Measurements from ENCODE around the gene CABLES2. TPM values are rescaled to one million over a fixed set of nuclear protein-coding genes. Genes with fewer than 3 reads are reported as not detected.
"Not testable (repeated sequence)": the region's sequence is repeated elsewhere in the genome, so short reads cannot be mapped to it uniquely, and the experiment has no call there.

Gene CABLES2
- total RNA-seq, 4 donors from 2014 or later, result 0.29 to 10.6 (median 2.6) TPM

- Histone ChIP-seq H3K9me3 (no peaks in the 10 kb centered on the region), H3K4me1 (peaks cover 0 to 20% of the 10 kb centered on the region in 2 donors), H3K36me3 (no peaks in the 10 kb centered on the region), H3K27ac (no peak overlapping the region), H3K4me3 (no peak overlapping the region), H3K27me3 (no peaks in the 10 kb centered on the region)
- no peak for TF ChIP-seq CTCF (IDR thresholded peaks at IDR 0.05)
- no peak for TF ChIP-seq POLR2A (IDR thresholded peaks at IDR 0.05)
- DNase-seq, result no peak
- intact Hi-C loops (cut with DNase I; ENCODE audit: low total_unique reads), result loop anchor here (5.0 kb wide), 1 partner anchor 72 kb away; the partner anchor contains the start of gene ADRM1
Observed at GRCh38 chr20:62374331-62375152, 32.5 kb downstream of the CABLES2 start.

DNA sequence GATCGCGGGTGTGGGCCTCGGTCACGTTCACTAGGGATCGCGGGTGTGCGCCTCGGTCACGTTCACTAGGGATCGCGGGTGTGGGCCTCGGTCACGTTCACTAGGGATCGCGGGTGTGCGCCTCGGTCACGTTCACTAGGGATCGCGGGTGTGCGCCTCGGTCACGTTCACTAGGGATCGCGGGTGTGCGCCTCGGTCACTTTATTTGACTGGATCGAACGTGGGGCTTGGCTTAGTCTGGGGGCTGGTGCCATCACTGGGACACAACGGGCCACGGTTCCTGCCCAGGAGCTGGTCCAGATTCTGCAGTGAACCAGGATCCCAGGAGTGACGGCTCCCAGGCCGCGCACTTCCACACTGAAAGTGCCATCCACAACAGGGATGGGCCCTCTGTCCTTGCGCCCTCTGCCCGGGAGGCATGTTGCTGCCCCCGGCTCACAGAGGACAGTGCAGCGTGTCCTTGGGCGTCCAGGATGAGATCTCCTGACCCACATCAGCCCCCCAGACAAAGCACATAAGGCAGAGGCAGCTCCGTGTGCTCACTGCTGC lies 33.4 kb downstream of the CABLES2 start:
- DNase-seq; intact Hi-C loops (cut with DNase I; ENCODE audit: low total_unique reads); H3K27me3 ChIP-seq; H3K9me3 ChIP-seq; H3K4me3 ChIP-seq; H3K27ac ChIP-seq; H3K36me3 ChIP-seq: not testable (repeated sequence)
- H3K4me1 ChIP-seq, result peaks cover 0 to 25% of the 10 kb centered on the region in 2 donors

DNA sequence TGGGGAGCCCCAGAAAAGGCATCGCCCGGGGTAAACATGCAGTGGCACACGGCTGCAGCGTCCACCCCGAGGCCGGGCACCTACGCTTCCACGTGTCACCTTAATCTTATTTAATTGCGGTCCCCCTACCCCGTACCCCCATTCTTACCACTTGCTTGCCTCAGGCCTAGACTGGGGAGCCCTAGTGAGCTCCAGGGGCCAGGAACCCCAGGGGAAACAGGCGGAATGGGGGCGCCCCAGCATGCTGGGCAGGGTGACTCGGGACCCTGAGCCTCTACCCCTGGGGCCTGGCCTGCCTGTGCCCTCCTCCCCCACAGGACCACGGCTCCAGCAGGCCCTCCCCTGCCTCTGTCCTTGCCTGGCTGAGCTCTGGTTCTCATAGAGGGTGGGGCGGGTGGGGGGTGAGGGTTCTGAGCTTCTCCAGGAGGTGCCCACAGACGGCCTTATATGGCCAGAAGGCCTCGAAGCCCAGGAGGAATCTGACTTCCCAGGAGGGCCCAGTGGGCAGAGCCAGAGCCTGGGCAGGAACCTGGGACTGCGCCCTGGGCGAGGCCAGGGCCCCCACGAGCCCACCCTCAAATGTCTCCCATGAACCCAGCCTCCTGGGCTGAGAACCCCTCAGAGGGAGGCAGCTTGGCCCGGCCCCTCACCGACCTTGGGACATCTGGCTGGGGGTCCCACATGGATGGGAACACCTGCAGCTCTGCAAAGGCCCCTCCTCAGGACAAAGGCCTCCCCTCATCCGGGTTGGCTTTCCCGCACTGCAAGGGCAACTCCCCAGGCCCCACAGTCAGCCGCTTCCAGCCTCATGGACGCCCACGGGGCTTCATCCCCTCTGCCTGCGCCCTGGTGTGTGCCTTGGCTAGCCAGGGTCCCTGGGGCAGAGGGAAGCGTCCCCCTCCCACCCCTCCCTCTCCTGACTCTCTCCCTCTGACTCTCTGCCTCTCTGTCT lies 34.8 kb downstream of the CABLES2 start:
- DNase-seq, result no peak
- Histone ChIP-seq H3K27me3 (no peaks in the 10 kb centered on the region), H3K9me3 (no peaks in the 10 kb centered on the region), H3K4me1 (peaks cover 5 to 39% of the 10 kb centered on the region in 2 donors), H3K36me3 (no peaks in the 10 kb centered on the region), H3K27ac (peak overlapping the region; percentile 44 to 63), H3K4me3 (no peak overlapping the region)
- intact Hi-C loops (cut with DNase I; ENCODE audit: low total_unique reads), result no loop called here
- TF ChIP-seq POLR2A (IDR thresholded peaks at IDR 0.05), result no peak
- TF ChIP-seq CTCF (IDR thresholded peaks at IDR 0.05), result no peak

DNA sequence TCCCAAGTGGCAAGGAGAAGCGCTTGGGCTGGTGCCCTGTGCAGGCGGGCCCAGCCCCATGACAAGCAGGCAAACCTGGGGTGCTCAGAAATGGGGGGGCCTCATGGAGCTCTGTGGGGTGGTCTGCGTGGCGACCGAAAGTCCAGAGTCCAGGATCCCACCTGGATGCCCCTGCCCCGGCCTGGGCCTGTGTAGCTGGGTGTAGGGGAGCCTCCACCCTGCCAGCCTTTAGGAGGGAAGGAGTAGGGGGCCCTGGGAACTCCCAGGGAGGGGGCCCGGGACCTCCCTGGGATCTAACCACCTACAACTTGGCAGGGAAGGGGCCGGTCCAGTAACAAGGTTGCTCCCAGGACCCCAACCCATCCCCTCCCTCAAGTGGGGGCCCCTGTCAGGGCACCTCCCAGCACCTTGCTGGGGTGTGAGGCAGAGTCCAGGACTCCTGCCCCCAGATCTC lies 35.5 kb downstream of the CABLES2 start:
- Histone ChIP-seq H3K36me3 (no peaks in the 10 kb centered on the region), H3K4me3 (no peak overlapping the region), H3K27me3 (no peaks in the 10 kb centered on the region), H3K4me1 (peaks cover 5 to 36% of the 10 kb centered on the region in 2 donors), H3K27ac (peak overlapping the region in 1 of 2 donors; percentile 63), H3K9me3 (no peaks in the 10 kb centered on the region)
- TF ChIP-seq CTCF (IDR thresholded peaks at IDR 0.05) (no peak), POLR2A (IDR thresholded peaks at IDR 0.05) (no peak)
- intact Hi-C loops (cut with DNase I; ENCODE audit: low total_unique reads), result no loop called here
- no peak for DNase-seq

DNA sequence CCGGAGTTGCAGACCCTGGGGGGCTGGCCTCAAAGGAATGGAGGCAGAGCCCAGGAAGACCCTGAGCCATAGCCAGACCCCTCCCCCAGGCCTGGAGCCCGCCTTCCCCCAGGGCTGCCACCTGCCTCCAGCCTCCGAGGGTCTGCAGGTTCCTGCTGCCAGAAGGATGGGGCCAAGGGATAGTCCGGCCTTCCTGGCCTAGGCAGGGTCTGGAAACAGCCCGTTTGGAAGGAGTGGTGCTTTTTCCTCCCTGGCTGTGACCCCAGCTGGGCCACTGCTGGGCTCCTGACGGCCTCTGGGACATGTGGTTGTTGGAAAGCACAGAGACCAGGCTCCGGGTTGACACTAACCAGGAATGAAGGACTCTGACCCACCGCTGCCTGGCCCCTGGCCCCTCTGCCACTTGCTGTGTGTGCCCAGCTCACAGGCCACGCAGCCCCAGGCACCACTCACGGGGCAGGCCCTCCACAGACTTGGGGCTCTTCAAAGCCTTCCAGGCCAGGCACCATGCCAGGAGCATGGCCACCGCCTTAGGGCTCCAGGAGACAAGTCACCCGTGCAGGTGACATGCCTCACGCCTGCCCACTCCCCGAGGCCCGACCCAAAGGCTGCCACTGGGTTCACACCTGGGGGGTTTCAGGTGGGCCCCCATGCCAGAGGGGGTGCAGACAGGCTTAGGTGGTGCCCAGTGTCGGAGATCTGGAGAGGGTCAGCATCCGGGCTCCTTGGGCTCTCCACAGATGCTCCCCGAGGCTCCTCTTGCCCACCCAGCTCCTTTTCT lies 36.1 kb downstream of the CABLES2 start:
- no peaks in the 10 kb centered on the region for H3K9me3 ChIP-seq
- no peaks in the 10 kb centered on the region for H3K36me3 ChIP-seq
- H3K27me3 ChIP-seq, result no peaks in the 10 kb centered on the region
- peaks cover 5 to 31% of the 10 kb centered on the region in 2 donors for H3K4me1 ChIP-seq
- intact Hi-C loops (cut with DNase I; ENCODE audit: low total_unique reads), result no loop called here
- H3K27ac ChIP-seq, result peak overlapping the region; percentile 83 to 84
- no peak for TF ChIP-seq CTCF (IDR thresholded peaks at IDR 0.05)
- no peak for TF ChIP-seq POLR2A (IDR thresholded peaks at IDR 0.05)
- no peak overlapping the region for H3K4me3 ChIP-seq
- no peak for DNase-seq

Data from uterus (tissue), 4 donors.